ENCODE data around the gene CEP112. TPM values are rescaled to one million over a fixed set of nuclear protein-coding genes. Genes with fewer than 3 reads are reported as not detected.

The CEP112 gene
- polyA plus RNA-seq, 1 donor, result 16.9 TPM

DNA sequence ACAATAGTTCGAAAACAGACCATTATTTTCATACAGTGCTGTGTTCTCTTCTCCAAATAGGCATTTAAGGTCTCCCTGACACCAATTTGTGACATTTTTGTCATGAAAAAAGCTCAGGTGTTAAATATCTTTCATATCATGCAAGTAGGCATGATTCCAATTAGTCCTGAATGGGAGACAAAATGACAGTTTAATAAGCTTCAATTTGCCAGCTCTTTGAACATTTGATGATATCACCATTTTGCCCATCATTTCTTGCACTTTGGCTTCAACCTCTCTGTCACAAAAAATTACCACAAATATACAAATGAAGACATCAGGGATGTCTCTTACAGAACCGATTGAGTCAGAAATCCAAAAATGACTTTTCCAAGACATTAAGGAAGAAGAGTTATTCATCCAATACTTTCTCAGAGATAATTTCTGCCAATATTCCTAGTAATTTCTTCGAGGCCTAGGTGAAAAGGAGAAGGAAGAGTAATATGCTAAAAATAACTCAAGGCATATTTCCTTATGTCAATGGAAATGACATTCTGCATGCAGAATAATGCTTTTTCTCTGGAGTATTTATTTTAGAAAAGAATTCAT lies 298.1 kb downstream of the CEP112 start:
- DNase-seq (ENCODE audit: low read depth), result no peak

DNA sequence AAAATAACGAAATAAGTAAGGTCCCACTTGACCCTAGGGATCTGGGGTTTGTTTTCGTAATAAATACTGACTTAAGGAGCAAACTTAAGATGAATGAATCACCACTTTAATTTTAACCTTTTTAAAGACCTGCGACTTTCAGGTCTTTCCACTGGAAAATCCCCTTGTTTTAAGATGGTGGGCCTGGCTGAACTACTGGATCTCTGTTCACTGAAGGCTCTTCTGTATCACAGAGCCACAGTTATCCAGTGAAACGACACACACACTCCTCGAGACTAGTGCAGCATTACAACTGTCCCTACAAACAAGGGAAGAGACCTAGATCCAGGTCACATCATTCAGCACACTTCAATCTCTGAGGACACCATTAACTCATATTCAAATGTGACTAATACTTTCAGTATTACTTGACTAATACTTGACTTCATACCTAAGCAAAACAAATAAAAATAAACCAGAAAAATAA lies 299.0 kb downstream of the CEP112 start:
- DNase-seq (ENCODE audit: low read depth), result no peak

DNA sequence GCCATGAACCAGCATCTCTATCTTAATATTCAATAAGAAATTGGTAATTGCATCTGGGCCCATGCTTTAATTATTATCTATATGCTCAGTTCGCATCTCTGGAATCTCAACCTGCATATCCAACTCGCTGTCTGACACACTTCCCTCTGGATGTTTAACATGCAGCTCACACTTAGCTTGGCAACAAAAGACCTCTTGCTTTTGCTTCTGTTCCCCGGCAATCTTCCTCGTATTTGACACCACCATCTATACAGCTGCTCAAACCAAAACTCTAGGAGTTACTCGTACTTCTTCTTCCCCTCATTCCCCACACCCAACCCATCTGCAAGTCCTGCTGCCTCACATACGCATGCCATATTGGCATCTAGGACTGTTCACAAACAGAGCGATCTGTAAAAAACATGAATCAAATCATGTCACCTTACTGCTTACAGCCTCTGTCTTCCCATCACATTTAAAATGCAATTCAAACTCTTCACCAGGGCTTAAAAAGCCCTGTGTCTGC lies 300.6 kb downstream of the CEP112 start:
- DNase-seq (ENCODE audit: low read depth), result no peak

DNA sequence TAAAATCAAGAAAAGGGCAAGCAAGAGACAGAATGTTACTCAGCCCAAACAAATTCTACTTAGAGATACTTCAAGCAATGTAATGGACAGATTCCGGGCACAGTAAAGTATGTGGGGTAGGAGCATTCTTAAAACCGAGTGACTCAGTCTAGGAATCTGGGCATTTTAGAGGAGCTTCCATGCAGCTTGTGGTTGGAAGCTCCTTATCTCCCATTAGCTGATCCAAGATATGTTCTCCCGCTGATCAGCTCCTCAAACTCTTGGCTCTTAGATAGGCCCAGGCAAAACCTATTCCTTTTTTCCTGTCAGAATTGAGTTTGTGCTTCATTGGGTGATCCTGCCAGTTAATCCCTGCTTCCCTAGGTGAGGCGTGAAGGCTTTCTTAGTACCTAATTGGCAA lies 303.3 kb downstream of the CEP112 start:
- DNase-seq (ENCODE audit: low read depth), result no peak

DNA sequence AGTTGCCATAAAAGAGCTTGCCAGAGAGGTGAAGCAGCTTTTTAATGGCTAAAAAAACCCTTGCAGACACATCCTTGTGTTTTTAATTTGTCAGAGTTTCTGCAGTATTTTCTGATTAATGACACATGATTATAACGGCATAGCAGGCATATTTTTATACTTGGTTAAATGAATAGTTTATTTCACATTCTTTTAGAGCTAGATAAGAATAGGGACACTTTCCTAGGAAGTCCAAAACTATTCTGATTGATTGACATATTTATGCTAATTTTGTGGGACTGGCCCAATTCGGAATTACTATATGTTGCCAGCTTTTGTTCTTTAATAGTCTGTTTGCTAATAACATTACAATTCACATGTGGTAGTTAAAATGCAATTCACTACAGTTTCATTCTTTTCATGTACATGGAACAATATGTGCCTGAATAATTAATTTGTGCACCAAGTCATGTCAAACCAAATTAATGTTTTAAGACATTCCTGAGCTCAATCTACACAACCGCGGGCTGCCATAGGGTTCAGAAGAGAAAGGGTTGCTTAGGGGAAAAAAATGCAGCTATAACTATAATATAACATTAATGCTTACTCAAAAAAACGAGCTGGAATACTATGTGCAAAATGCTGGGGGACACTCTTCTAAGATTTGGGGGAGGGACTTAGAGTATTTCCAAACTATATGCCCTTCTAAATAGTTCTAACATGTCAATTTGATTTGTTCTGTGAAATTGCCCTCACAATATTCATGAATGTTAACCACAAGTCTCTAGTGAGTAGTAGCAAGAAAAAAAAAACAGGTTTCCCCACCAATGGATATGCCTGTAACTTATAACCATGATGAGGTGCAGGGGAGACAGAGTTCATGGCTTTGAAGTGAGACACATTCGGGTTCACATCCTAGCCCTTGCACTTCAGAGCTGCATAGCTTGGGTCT lies 305.4 kb downstream of the CEP112 start:
- no peak for DNase-seq (ENCODE audit: low read depth)

DNA sequence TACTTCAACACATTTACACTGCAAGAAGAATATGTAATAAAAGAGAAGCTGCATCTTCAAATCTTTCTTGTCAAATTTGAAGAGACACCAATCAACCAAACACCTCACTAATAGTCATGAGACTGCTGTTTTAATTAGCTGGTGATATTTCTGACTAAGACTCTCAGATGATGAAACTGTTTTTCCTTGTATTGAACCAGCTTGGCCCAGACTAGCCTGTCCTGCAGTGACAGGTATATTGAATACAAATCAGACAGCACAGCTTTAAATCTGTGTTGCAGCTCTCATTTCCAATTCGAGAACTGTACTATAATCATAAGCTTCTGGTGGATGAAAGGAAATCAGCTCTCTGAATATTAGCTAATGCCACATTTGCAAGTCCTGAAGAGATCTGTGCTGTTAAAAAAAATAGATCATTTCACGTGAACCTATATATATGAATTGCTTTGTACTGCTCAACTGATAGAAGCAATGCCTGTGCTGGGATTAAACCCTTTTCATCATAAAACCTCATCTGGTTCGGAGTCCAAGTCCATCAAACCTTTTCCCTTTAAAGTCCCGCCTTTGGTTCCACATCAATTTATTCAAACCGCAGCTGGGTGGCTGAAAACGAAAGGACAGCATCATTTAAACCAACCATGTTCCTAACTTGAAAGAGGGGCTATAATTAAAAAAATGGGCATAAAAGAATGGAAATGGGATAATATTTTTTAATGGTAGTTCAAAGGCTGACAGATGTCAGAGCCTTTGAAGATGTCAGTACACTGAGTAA lies 306.2 kb downstream of the CEP112 start:
- DNase-seq (ENCODE audit: low read depth), result no peak

DNA sequence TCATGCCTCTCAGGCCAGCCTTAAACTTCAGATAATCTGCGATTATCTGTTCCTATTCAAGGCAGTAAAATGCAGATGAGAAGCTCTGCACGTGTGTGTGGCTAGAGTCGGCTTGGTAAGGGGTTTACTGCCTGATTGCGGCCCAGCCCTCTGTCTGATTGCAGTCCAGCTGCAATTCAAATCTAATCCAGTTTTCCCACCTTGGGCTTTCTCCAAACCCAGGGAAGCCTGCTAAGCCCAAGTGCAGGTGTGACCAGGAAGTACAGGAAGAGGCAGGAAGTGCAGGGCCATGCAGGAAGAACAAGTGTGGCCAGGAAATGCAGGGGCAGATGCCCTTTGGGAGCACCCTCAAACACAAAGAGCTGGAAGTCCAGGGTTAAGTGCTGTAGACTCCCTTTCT lies 314.9 kb downstream of the CEP112 start:
- no peak for DNase-seq (ENCODE audit: low read depth)

DNA sequence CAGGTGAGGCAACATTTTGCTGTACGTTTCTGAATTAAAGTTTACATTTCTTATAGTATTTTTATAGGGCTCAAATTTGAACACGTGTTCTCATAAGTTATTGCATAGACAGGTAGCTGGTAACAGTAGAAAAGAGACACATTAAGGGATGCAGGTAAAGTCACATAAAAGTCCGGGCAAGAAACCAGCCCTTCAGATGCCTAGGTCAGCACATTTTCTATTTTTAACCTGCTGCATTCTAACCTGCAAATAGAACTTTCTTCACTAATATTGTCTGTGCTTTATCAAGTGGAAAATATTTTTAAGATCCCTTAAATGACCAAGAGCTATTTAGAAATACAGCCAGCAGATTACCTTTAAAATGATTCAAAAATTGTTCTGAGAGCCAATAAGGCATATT lies 323.1 kb downstream of the CEP112 start:
- no peak for DNase-seq (ENCODE audit: low read depth)

DNA sequence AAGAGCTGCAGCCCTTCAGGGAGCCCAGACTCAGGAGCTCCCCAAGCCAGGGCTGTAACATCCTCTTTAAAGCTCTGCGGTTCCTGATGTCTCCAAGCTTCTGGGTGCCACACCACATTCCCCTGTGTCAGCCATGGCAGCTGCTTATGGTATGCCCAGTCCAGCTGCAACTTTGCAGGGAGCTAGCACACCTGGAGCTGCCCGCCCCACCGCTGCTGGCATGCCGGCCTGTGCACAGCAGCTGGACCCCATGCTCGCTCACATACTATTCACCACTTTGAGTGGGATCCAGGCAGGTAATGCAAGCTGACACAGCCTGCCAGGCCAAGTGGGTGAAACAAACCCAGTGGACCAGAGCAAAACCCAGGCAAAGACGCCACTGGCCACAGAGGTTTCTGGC lies 324.9 kb downstream of the CEP112 start:
- no peak for DNase-seq (ENCODE audit: low read depth)

DNA sequence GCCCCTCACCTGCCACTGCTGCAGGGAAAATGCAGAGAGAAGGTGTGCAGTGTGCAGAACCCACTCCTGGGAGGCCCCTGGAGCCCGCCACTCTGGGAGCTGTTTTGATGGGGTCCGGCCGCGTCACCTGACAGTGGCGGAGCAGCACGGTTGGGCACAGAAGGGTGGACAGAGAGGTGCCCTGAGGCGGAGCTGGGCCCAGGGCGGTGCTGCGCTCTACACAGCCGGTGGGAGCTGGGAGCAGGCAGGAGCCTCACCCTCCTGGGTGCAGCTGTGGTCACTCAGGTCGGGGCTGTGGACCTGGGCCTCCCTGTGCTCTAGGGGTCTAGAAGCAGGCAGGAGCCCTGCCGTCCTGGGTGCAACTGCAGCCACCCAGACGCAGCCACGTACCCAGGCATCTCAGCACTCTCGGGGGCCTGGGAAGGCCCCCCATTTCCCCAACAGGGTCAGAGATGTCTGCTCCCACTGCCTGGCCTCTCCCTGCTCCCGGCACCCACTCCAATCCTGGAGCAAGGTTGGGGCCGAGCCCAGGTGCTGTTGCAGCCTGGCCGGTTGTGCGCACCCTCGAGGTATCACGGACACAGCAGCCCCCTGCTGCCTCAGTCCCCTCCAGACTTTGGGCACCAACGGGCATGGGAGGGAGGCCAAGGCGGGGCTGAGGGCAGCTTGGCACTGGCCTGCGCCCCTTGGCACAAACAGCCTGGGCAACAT lies 326.1 kb downstream of the CEP112 start:
- no peak for DNase-seq (ENCODE audit: low read depth)

DNA sequence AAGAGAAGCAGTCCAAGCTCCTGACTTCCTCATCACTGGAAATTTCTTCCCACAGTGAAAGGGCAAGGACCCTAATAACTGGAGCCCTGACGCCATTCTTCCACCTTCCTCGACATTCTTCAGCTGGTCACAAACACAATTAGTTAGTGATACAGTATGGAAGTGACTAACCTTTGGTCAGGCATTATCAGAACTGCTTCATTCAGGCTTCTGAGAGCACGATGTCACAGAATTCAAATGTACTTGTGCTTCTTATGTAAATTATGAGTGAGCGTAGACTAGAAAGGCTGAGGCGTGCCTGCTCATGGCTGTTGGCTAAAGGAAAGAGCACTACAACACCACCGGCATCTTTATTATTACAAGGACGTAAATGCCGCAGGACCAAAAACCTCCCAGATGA lies 327.5 kb downstream of the CEP112 start:
- DNase-seq (ENCODE audit: low read depth), result no peak

DNA sequence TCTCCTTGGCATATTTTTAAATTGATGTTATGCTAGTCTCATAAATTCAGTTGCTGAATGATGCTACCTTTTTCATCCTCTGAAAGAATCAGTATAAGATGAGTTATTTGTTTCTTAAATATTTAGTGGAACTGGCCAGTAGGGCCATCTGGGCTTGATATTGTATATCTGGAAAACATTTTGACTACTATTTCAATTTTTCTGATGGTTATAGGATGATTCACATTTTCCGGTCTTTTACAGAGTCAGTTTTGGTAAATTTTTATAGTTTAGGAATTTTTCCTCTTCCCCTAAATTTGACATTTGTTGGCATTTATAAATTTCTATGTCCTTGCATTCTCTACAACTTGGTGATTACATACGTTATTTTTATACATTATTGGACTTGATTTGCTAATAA lies 334.2 kb downstream of the CEP112 start:
- no peak for DNase-seq (ENCODE audit: low read depth)

DNA sequence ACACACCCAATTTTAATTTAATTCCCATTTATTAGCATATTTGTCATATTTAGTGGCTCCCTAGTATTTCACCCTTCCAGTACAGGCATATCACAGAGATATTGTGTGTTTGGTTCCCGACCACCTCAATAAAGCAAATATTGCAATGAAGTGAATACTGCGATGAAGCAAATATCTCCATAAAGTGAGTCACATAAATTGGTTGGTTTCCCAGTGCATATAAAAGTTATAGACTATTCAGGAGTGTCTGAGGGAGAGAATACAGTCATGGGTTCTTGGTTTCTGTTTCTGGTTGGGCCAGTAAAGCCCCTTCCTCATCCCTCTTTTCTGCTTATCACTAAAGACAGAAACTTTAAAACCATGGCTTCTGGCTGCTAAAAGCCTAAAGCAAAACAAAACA lies 335.1 kb downstream of the CEP112 start:
- no peak for DNase-seq (ENCODE audit: low read depth)

DNA sequence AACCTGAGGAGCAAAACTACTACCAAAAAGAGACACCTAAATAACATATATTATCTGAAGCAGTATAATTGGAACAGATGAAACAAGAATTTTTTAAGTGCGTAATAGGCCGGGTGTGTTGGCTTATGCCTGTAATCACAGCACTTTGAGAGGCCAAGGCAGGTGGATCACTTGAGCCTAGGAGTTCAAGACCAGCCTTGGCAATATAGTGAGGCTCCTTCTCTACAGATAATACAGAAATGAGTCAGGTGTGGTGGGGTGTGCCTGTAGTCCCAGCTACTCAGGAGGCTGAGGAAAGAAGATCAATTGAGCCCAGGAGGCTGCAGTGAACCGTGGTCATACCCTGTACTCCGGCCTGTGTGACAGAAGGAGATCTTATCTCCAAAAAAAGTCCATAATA lies 336.3 kb downstream of the CEP112 start:
- DNase-seq (ENCODE audit: low read depth), result no peak

DNA sequence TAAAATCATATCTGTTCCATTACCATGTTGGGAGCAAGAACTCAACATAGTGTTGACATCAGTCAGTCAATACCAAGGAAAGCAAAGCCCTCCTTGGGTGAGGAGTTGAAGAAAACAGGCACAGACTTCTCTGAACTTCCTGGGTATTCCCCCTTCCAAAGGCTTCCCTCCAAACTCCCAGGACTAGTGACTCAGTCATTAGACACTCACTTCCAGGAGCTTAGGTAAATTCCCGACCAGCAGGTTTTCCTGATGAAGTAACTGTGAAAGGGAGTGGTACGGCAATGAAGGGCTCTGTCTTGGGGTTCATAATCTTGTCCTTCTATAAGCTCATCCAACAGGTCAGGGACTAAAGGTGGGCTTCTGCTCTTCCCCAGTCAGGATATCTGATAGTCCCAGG lies 336.7 kb downstream of the CEP112 start:
- DNase-seq (ENCODE audit: low read depth), result no peak

DNA sequence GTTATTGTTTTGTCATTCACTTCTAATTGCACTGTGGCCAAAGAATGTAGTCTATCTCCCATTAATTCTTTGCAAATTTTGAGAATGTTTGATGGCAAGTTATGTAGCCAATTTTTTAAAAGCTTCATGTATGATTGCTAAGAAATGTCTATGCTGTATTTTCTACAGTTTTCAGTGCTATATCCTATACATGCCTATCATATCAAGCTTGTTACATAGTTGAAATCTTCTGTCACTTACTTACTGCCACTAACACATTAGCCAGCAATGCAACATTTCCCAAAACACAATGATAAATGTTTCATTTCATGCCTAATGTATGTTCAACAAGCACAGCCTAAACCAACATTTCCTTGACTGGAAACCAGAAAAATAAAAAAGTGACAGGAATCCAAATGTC lies 338.1 kb downstream of the CEP112 start:
- DNase-seq (ENCODE audit: low read depth), result no peak

DNA sequence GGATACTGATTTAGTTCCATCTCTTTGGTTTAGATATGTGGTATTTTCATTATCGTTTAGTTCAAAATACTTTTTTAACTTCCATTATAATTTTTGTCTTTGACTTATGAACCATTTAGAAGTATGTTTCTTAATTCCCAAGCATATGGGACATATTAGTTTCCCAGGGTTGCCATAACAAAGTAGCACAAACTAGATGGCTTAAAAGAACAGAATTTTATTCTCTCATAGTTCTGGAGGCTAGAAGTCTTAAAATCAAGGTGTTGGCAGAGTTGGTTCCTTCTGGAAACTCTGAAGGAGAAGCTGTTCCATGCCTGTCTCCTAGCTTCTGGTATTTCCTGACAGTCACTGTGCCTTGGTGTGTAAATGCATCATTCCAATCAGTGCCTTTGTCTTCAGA lies 339.0 kb downstream of the CEP112 start:
- DNase-seq (ENCODE audit: low read depth), result no peak

DNA sequence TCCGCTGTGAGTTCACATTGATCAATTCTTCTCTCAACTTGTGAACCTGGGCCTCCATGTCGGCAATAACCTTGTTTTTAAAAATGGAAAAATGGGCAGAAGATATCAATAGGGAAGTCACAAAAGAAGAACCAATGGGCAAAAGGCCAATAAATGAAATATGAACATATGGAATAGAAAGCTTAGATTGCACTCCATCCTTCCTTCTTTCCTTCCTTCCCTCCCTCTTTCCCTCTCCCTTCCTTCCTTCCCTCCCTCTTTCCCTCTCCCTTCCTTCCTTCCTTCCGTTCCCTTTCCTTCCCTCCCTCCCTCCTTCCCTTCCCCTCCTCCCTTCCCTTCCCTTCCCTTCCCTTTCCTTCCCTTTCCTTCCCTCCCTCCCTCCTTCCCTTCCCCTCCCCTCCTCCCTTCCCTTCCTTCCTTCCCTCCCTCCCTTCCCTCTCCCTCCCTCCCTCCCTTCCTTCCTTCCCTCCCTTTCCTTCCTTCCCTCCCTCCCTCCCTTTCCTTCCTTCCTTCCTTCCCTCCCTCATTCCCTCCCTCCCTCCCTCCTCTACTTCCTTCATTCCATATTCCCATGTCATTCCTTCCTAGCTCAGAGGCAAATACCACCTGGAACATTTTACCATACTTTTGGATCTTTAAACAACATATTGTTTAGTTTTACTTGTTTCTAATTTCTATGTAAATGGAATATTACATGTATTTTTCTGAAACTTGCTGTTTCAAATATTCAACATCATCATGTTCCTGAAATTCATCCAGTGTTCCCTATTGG lies 339.8 kb downstream of the CEP112 start:
- DNase-seq (ENCODE audit: low read depth), result no peak

DNA sequence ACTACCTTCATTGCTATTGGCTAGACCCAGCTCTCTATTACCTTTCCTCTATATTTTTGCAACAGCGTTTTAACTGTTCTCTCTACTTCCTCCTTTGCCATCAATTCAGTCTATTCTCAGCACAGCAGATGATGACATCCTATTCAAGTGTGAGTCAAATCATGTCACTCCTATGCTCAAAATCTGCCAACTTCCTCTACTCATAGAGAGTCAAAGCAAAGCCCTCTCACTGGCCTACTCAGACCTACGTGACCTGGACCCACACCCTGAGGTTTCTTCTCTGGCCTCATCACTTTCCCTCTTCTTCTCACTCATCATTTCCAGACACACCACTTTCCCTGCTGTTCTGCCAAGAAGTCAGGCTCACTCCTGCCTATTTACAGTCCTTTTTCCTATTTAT lies 341.4 kb downstream of the CEP112 start:
- no peak for DNase-seq (ENCODE audit: low read depth)

DNA sequence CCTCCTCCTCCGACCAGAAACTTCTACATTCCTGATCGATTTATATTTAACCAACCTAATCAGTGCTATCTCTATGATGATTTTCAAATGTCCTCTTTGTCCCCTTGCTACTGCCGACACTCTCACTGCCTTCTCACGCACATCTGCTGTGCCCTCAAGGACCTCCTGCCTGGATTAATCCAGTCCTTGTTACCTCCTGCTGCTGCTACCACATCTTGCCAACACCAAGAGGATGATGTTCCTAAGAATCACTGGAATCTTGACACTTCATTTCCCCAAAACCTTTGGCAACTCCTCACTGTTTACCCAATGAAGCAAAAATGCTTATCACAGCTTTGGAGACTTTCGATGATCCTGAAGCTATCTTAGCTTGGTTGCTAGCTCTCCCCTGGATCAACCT lies 343.2 kb downstream of the CEP112 start:
- DNase-seq (ENCODE audit: low read depth), result no peak

DNA sequence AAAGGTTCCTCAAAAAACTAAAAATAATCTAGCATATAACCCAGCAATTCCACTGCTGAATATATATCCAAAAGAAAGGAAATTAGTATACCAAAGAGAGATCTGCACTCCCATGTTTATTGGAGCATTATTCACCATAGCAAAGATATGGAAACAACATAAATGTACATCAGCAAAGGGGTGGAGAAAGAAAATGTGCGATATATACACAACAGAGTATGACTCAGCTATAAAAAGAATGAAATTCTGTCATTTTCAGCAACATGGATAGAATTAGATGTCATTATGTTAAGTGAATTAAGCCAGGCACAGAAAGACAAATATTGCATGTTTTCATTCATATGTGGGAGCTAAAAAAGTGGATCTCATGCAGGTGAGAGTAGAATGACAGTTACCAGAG lies 350.8 kb downstream of the CEP112 start:
- DNase-seq (ENCODE audit: low read depth), result no peak

Measured in forelimb muscle (tissue), 1 donor.